ENCODE data around the gene PIM2. TPM values are rescaled to one million over a fixed set of nuclear protein-coding genes. Genes with fewer than 3 reads are reported as not detected.

The PIM2 gene

Small RNAs within 50 kb of the gene (small RNA-seq; reads per million reads assigned to genes)
- not detected for gene RNU6-722P (ENCODE audit: insufficient read depth)
